Transverse colon (tissue), 3 donors: ENCODE results near the gene INSYN2B.

Experiments
- CTCF ChIP-seq, 5 experiments: fragments of 200-600 bp in 3 of 5; fragments of 450-650 bp in 2 of 5; sonication (generic) in 3 of 5; IDR thresholded peaks; 1 replicate in 2 of 5; 2 replicates in 3 of 5; pipeline ENCODE4 v1.5.1; 2016 to 2017; ENCODE audit warnings: antibody characterized with exemption in 5 of 5, inconsistent platforms in 3 of 5, mild to moderate bottlenecking in 2 of 5, moderate library complexity in 1 of 5
- POLR2A ChIP-seq: fragments of 450-650 bp; IDR thresholded peaks from one replicate; pipeline ENCODE4 v1.6.1; 2016; ENCODE audit warnings: antibody characterized with exemption, mild to moderate bottlenecking, moderate library complexity

- TF ChIP-seq POLR2A = no peak
- no peak for TF ChIP-seq CTCF (IDR thresholded peaks at IDR 0.05)
Observed at GRCh38 chr5:169842699-169843098, 137.6 kb downstream of the INSYN2B start.
